Measurements from ENCODE around the gene ANKRD63.

DNA sequence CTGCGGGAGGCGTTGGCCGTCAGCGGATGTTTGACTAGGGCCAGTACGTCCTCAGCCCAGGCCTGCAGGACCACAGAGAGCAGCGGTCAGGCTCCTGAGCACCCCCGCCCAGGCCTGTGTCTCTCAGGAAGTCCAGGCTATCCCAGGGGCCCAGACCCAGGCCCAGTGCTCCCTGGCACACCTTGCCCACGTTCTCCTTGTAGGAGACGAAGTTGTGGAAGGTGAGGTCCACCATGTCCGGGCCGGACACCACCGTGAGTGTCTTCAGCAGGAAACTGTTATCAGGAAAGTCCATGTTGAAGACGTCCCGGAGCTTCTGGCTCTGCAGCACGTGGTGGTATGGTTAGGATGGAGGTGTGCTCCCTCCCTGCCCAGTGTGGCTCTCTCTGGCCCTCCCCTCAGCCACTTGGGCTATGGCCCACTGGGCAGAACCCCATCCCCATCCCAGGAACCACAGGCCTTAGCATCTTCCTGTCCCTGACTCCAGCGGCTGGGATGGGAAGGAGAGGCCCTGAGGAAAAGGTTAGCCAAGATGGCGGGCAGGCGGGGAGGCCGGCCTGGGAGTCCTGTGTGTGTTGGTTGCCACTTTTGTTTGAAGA is 19.5 kb upstream of the ANKRD63 start:
- TF ChIP-seq, protein P1, sequence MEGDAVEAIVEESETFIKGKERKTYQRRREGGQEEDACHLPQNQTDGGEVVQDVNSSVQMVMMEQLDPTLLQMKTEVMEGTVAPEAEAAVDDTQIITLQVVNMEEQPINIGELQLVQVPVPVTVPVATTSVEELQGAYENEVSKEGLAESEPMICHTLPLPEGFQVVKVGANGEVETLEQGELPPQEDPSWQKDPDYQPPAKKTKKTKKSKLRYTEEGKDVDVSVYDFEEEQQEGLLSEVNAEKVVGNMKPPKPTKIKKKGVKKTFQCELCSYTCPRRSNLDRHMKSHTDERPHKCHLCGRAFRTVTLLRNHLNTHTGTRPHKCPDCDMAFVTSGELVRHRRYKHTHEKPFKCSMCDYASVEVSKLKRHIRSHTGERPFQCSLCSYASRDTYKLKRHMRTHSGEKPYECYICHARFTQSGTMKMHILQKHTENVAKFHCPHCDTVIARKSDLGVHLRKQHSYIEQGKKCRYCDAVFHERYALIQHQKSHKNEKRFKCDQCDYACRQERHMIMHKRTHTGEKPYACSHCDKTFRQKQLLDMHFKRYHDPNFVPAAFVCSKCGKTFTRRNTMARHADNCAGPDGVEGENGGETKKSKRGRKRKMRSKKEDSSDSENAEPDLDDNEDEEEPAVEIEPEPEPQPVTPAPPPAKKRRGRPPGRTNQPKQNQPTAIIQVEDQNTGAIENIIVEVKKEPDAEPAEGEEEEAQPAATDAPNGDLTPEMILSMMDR (conservative IDR thresholded peaks at IDR 0.05 in 1 of 2, IDR thresholded peaks at IDR 0.05 in 1 of 2; ENCODE audit: low read depth in 1 of 2, low read length in 2 of 2) = no peak
- no peak for TF ChIP-seq EZH2 (IDR thresholded peaks at IDR 0.05; ENCODE audit: low read length, missing control alignments)

Data from fibroblast of lung (primary cell).